ENCODE measurements around the gene FAM43B.

DNA sequence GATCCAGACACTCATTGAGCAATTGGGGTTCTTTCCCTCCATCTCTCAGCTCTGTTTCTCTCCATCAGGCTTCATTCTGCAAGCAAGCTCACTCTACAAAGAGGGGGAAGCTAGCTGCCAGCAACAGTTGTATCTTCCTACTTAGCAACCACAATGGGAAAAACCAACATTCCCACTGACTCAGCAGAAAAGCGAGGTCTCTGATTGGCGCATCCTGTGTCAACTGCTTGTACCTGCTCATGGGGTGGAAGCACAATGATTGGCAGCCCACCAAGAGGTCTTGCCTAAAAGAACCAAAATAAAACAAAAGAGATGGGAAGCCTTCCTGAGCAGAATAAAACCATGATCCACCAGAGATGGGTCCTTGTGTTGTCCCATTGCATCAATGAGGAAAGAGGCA lies 32.5 kb downstream of the FAM43B start:
- TF ChIP-seq, protein P1, sequence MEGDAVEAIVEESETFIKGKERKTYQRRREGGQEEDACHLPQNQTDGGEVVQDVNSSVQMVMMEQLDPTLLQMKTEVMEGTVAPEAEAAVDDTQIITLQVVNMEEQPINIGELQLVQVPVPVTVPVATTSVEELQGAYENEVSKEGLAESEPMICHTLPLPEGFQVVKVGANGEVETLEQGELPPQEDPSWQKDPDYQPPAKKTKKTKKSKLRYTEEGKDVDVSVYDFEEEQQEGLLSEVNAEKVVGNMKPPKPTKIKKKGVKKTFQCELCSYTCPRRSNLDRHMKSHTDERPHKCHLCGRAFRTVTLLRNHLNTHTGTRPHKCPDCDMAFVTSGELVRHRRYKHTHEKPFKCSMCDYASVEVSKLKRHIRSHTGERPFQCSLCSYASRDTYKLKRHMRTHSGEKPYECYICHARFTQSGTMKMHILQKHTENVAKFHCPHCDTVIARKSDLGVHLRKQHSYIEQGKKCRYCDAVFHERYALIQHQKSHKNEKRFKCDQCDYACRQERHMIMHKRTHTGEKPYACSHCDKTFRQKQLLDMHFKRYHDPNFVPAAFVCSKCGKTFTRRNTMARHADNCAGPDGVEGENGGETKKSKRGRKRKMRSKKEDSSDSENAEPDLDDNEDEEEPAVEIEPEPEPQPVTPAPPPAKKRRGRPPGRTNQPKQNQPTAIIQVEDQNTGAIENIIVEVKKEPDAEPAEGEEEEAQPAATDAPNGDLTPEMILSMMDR (IDR thresholded peaks at IDR 0.05), result no peak
- no peak for TF ChIP-seq POLR2A (IDR thresholded peaks at IDR 0.05)

All from esophagus squamous epithelium (tissue), 4 donors.